ENCODE data around the gene AVP. TPM values are rescaled to one million over a fixed set of nuclear protein-coding genes. Genes with fewer than 3 reads are reported as not detected.

AVP gene
- total RNA-seq, 1 donor from 2014 or later: 0.38 TPM

DNA sequence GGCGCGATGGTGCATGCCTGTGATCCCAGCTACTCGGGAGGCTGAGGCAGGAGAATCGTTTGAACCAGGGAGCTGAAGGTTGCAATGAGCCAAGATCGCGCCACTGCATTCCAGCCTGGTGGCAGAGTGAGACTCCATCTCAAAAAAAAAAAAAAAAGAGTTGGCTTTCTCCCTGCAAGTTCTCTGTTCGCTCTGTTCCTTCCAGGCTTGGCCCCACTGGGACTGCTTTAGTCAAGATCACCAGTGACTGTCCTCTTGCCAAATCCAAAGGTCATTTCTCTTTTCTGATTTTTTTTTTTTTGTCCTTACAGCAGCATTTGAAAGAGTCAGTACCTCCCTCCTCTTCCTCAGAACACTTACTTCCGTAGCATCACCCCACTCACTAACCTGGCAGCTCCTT lies 51.9 kb downstream of the AVP start:
- H3K27me3 ChIP-seq (ENCODE audit: low read depth): no peaks in the 10 kb centered on the region
- no peak overlapping the region for H3K4me3 ChIP-seq
- intact Hi-C loops (cut with micrococcal nuclease): no loop called here
- no peak for TF ChIP-seq CTCF (IDR thresholded peaks at IDR 0.05; ENCODE audit: borderline replicate concordance)
- peak overlapping the region; percentile 52 for H3K27ac ChIP-seq (replicated peaks)
- H3K36me3 ChIP-seq: peaks cover 64% of the 10 kb centered on the region
- DNase-seq: no peak
- peaks cover 11% of the 10 kb centered on the region for H3K4me1 ChIP-seq
- H3K9me3 ChIP-seq (replicated peaks): no peaks in the 10 kb centered on the region

Other genes with a start within 250 kb of the AVP start
- 9.4 TPM for gene PCED1A, start 244.1 kb downstream of the AVP start, total RNA-seq
- gene VPS16, start 244.0 kb downstream of the AVP start, total RNA-seq: 15.7 TPM
- 23.5 TPM for gene PTPRA, start 211.2 kb downstream of the AVP start, total RNA-seq
- gene GNRH2, start 41.1 kb downstream of the AVP start, total RNA-seq: not detected
- 55.6 TPM for gene MRPS26, start 38.7 kb downstream of the AVP start, total RNA-seq
- not detected for gene OXT, start 13.1 kb downstream of the AVP start, total RNA-seq
- 27.8 TPM for gene FASTKD5, start 75.1 kb upstream of the AVP start, total RNA-seq
- gene UBOX5, start 75.1 kb upstream of the AVP start, total RNA-seq: 3.1 TPM
- gene LZTS3, start 88.8 kb upstream of the AVP start, total RNA-seq: 13.4 TPM
- gene DDRGK1, start 120.0 kb upstream of the AVP start, total RNA-seq: 30.0 TPM
- gene ITPA, start 124.8 kb upstream of the AVP start, total RNA-seq: 17.2 TPM
- gene SLC4A11, start 154.5 kb upstream of the AVP start, total RNA-seq: 0.11 TPM

Data from left ventricle myocardium inferior (tissue), 1 donor.